B cell (primary cell): Measurements from ENCODE around the gene THEM5.

ENCODE experiments used
- CTCF ChIP-seq: fragments of 200-600 bp; IDR thresholded peaks from one replicate; pipeline ENCODE4 v1.8.0; 2022; ENCODE audit warnings: antibody characterized with exemption, mild to moderate bottlenecking
- EZH2 ChIP-seq: IDR thresholded peaks from 2 replicates; pipeline ENCODE4 v1.6.1; 2012; ENCODE audit warnings: borderline replicate concordance, low read depth, mild to moderate bottlenecking, moderate library complexity, low read length; ENCODE audit not compliant: insufficient read depth, poor library complexity, severe bottlenecking

- TF ChIP-seq CTCF (no peak), EZH2 (no peak)
These were observed 17.9 kb upstream of the THEM5 start for GRCh38 chr1:151871284-151872030.
